DMS53 treated with DMSO at 0.1 percent for 48 hours (cell line): ENCODE measurements around the gene KLHL22.
"Not testable (repeated sequence)": the region's sequence is repeated elsewhere in the genome, so short reads cannot be mapped to it uniquely, and the experiment has no call there.

Experiments used
- DNase-seq: peaks from one replicate; lab custom pipeline; 2025; ENCODE audit not compliant: unreplicated experiment; lab: John Stamatoyannopoulos, UW

The KLHL22 gene

DNA sequence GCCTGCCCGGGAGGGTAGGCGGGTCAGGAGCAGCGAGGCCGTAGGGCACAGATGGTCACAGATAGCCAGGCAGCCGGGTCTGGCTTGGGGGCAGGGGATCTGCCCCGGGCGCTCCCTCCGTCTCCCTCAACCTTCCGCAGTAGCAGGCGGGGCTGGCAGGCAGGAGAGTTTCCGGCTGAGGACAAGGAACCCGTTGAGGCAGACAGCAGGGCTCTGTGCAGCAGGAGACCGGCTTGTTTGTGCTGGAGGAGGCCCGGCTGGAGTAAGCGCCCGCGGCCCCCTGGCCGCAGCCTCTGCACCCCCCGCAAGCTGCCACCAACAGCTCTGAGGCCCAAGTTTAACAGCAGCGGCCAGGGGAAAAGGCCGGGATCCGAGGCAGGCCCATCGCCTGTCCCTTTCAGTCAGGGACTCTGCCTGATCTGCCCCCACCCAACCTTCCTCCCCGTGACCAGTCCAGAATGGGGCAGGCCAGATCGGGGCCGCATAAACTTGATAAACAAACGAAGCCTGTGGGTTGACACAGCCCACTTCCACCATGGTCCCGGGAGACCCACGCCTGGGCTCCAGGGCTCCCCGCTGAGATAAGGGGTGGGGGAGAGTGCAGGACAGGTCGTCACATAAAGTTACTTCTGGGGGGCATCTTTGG lies 71.6 kb downstream of the KLHL22 start:
- no peak for DNase-seq

DNA sequence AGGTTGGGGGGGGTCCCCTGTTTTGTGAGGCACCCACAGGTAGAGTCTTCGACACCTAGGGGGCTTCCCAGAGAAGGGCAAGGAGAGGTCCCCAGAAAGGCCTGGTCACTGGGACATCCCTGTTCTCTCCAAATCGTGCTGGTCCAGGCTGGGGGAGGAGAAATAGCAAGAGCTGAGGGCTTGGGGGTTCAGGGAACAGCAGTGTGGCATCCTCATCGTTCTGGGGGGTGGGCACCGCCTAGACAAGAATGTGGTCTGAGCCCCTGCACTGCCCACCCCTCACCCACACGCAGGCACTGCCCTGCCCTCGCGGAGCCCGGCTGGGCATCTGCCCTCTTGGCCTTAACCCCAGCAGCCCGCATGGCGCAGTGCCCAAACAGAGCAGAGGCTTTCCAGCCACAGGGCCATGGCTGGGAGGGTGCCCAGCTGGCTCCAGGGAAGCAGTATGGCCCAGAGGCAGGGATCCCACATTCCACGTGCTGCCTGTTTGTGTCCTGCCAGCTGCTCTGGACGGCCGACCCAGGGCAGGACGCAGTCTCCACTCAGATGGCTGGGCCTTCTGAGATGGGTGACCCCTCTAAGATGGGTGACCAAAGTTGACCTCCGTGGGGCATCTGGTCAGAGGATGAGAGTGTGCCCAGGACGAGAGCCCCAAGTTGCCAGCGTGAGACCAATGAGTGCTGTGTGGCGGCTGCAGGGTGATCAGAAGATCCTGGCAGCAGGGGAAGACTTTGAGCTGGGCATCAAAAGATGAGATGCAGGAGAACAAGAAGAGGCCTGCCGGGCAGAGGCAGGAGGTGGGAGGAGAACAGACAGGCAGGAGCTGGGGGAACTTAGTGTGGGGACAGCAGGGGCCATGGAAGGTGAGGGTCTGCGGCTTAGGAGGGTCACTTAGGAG lies 72.3 kb downstream of the KLHL22 start:
- no peak for DNase-seq

DNA sequence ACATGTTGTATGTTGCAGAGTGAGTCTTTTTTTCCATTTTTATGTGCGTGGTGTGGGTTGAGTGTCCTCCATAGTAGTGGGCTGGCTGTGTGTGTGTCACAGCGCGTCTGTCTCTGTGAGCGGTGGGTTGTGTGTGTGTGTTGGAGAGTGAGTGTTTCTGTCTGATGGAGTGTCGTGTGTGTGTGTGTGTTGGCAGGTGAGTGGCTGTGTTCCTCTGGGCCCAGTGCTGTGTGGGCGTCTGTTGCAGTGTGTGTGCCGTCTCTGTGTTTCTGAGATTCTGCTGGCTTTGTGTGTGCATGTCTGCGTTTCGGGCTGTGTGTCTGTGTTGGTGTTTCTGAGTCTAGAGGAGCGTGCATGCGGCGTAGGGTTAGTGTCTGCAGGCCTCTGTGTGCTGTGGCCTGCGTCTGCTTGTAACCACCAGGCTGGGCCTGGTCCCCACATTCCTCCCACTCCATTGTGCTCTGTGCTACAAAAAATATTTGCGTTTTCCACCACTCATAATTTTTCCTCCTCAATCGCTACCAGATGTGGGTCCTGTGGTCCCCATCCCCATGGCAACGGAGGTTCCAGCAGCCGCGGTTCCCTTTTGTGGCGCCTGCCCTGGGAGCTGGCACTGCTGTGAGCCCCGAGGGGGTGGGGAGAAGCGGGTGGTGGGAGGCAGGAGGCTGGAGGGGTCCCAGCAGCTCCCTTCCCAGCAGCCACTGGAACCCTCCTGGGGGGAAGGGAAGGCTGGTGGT lies 73.2 kb downstream of the KLHL22 start:
- no peak for DNase-seq

DNA sequence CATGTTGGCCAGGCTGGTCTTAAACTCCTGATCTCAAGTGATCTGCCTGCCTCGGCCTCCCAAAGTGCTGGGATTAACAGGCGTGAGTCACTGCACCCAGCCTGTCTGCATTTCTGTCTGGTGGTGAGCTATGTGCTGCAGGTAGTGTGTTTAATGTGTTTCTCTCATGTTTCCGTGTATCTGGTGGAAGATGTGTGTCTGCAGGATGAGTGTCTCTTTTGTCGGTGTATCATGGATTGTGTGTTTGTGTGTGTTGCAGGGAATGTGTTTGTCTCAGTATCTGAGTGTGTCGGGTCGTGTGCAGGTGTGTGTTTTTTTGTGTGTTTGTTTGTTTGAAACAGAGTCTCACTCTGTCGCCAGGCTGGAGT lies 74.1 kb downstream of the KLHL22 start:
- no peak for DNase-seq

DNA sequence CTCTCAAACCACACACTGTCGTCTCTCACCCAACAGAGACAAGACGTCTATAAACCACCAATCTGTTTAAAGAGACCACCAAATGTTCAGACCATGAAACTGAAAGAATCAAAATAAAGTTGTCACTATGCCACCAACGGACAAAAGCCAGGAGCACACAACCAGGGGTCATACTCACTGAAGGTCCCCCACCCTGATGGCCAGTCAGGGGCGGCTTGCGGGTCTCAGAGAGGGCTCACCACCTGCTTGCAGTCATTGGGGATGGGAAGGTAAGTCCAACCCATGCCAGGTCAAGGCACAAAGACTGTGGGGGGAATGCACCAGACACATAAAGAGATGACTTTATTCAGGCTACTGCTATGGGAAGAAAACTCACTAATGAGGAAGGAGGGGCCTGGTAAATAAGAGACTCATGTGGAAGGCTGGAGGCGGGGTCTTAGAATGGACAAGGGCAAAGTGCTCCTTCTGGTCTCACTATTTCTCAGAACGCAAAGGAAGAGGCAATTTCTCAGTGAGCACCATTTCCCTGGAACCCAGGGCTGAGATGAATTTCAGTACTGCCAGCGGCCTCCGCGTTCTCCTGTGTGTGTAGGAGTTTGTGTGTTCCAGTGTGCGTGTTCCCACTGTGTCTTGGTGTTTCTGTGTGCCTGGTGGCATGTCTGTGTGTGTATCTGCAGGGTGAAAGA lies 75.3 kb downstream of the KLHL22 start:
- DNase-seq = no peak

DNA sequence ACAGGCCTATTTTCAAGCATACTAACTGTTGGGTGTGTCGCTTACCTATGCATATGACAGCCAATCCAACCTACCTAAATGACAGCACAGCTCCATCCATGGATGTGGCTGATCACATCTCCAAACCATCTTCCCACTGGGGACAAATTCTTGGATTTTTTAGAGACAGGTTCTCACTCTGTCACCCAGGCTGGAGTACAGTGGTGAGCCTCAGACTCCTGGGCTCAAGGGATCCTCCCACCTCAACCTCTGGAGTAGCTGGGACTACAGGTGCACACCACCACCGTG lies 76.0 kb downstream of the KLHL22 start:
- DNase-seq = no peak

DNA sequence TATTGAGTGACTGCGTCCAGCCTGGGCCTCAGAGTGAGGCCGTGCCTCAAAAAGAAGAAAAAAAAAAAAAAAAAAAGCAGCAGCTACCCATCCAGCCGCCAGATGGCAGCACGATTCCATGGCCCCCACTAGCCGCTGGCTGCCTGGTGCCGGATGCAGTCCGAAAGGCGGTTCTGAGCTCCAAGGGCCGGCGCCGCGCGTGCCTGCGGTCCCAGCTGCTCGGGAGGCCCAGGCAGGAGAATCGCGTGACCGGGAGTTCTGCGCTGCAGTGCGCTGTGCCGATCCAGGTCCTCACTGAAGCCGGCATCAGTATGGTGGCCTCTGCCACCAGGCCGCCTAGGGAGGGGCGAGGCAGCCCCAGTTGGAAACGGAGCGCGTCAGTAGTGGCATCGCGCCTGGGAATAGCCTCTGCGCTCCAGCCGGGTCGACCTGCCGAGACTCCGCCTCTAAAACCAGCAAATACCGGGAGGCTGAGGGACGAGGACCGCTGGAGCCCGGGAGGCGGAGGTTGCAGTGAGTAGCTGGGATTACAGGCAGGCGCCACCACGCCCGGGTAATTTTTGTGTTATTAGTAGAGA lies 77.3 kb downstream of the KLHL22 start:
- DNase-seq = peak; percentile 10

DNA sequence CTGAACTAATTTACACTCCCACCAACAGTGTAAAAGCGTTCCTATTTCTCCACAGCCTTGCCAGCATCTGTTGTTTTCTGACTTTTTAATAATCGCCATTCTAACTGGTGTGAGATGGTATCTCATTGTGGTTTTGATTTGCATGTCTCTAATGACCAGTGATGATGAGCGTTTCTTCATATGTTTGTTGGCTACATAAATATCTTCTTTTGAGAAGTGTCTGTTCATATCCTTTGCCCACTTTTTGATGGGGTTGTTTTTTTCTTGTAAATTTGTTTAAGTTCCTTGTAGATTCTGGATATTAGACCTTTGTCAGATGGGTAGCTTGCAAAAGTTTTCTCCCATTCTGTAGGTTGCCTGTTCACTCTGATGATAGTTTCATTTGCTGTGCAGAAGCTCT lies 79.9 kb downstream of the KLHL22 start:
- DNase-seq = not testable (repeated sequence)

DNA sequence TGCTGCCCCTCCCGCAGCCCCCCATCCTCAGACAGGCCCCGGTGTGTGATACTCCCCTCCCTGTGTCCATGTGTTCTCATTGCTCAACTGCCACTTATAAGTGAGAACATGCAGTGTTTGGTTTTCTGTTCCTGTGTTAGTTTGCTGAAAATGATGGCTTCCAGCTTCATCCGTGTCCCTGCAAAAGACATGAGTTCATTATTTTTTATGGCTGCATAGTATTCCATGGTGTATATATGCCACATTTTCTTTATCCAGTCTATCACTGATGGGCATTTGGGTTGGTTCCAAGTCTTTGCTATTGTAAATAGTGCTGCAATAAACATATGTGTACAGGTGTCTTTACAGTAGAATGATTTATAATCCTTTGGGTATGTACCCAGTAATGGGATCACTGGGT lies 80.4 kb downstream of the KLHL22 start:
- not testable (repeated sequence) for DNase-seq

DNA sequence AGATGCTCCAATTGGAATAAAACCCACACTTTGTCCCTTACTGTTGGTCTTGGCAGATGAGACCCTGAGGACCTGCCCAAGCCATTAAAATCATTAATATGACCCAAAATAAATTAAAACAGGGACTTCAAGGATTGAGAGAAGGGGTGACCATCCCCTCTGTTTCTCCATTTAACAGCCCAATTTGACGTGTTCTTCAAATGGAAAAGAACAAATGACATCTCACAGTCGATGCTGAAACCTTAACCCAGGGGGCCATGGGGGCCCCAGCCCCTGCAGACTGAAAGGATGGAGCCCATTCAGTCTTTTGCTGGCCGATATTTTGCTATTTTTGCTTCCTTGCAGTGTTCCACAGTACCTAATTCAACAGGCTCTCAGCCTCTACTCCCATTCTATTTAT lies 81.1 kb downstream of the KLHL22 start:
- DNase-seq = no peak

DNA sequence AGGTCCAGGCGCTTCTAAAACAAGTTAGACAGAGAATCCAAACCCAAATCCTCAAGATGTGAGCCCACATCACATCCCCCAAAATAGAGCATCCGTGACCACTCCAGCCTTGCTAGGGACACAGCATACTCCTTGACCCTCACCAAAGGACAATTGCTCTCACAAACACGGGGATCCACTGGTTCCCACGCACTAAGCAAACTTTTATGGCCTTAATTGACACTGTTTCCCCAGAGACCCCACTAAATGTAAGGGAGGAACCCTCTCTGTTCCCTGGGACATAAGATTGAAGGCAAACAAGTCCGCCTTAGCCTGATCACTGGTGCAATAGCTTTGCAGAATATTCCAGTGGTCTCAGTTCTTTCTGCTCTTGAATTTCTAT lies 81.5 kb downstream of the KLHL22 start:
- DNase-seq = no peak

DNA sequence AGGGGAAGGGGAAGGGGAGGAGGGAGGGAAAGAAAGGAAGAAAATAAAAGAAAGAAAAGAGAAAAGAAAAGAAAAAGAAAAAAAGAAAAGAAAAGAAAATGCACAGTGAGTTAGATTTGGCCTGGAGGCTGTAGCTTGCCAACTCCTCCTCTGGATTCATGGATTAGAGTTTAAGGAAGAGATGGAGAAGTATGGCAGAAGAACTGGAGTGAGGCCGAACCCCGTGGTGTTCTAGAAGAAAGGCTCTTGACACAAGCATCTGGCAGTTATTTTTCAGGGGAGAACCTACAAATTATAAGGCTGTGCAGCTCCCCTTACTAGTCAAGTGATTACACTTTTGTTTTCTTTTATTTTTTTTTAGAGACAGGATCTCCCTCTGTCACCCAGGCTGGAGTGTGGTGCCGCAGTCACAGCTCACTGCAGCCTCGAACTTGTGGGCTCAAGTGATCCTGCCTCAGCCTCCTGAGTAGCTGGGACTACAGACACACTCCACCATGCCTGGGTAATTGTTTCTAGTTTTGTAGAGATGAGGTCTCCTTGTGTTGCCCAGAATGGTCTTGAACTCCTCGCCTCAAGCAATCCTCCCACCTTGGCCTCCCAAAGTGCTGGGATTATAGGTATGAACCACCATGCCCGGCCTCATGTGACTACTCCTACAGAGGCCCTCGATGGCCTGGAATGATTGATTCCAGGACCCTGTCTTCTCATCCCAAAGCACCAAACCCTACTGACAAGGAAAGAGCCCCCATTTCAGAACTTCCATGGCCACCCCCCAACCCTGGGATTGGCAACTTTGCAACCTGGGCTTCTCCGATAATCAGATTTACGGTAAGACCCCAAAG lies 82.2 kb downstream of the KLHL22 start:
- DNase-seq = no peak

DNA sequence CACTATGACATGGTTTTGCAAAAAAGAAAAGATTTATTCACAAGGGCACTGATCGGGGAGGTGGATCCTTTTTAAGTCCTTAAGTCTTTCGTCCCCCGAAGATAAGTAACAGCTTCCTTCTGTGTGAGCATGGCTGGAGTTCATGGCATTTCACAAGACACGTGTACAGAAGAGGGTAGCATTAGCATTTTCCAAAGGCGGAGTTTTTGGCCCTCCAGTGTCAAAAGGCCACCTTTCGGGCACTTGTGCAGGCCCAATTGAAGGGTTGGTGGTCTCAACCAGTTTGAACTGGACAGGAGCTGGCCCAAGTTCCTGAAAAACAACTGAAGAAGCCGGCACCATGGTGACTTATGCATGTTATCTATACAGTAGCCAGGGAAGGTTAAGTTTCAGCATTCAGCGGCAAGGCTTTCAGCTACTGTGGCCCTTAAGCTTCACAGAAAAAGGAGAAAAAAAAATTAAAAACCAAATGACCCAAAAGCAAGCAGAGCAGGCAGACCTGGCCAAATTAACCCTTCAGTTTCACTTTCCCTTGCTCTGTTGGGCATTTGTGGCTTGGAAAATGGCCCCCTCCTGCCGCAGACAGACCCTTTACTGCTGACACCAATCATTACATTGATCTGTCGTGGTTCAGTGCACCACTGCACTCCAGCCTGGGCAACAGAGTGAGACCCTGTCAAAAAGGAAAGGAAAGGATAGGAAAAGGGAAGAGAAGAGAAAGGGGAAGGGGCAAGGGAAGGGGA lies 83.0 kb downstream of the KLHL22 start:
- no peak for DNase-seq

DNA sequence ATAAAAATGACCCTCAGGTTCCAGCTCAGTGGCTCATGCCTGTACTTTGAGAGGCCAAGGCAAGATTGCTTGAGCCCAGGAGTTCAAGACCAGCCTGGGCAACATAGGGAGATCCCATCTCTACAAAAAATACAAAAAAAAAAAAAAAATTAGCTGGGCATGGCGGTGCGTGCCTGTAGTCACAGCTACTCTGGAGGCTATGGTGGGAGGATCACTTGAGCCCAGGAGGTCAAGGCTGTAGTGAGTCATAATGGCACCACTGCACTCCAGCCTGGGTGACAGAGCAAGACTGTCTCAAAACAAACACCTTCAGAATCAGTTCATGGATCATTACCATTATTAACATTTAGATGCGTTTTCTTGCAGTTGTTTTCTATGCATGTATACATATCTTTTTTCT lies 86.2 kb downstream of the KLHL22 start:
- not testable (repeated sequence) for DNase-seq

DNA sequence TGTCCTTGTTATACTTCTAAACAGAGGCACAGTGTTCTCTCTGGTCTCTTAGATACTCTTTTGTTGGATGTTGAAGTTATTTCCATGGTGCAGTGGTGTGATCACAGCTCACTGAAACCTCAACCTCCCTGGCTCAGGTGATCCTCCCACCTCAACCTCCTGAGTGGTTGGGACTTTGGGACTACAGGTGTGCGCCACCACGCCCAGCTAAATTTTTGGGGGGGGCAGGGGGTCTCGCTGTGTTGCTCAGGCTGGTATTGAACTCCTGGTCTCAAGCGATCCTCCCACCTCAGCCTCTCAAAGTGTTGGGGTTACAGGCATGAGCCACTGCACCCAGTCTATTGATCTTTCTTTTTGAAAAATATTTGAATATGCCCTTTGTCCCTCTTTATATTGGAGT lies 86.7 kb downstream of the KLHL22 start:
- no peak for DNase-seq

DNA sequence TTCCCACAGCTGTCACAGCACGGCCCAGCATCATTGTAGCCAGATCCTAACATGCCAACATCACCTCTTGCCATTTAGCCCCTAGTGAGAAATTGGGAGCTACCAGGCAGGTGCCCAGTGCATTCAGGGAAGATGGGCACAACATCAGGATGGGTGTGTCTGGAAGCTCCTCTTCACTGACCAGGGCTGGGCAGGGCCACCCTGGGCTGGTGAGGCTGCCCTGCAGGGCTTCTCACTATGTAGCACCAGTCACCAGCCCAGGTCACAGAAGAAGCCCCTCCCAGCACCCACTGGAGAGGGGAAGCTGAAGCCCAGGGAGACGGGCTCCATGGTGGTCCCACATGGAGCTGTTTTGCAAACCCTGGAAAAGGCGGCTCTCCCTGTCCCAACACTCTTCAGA lies 87.8 kb downstream of the KLHL22 start:
- DNase-seq = no peak

DNA sequence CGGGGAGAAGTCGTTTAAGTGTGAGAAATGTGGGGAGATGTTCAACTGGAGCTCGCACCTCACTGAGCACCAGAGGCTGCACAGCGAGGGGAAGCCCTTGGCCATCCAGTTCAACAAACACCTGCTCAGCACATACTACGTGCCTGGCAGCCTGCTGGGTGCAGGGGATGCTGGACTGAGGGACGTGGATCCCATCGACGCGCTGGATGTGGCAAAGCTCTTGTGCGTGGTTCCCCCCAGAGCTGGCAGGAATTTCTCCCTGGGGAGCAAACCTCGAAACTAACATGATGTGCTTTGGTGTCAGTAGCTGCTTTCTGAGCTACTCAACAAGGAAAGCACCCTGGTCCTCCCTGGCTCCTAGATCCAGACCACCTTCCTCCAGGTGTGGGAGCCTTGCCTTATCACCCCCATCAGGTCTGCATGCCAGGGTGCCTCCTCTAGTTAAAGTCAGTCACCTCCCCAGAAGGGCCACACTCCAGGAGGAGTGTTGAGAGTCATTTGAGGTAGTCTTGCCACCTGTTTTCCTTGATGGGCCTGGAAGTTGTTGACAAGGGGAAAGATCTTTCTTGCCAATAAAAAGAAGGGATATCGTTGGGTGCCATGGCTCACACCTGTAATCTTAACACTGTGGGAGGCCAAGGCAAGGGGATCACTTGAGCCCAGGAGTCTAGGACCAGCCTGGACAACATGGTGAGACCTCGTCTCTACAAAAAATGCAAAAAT lies 88.7 kb downstream of the KLHL22 start:
- DNase-seq = no peak

DNA sequence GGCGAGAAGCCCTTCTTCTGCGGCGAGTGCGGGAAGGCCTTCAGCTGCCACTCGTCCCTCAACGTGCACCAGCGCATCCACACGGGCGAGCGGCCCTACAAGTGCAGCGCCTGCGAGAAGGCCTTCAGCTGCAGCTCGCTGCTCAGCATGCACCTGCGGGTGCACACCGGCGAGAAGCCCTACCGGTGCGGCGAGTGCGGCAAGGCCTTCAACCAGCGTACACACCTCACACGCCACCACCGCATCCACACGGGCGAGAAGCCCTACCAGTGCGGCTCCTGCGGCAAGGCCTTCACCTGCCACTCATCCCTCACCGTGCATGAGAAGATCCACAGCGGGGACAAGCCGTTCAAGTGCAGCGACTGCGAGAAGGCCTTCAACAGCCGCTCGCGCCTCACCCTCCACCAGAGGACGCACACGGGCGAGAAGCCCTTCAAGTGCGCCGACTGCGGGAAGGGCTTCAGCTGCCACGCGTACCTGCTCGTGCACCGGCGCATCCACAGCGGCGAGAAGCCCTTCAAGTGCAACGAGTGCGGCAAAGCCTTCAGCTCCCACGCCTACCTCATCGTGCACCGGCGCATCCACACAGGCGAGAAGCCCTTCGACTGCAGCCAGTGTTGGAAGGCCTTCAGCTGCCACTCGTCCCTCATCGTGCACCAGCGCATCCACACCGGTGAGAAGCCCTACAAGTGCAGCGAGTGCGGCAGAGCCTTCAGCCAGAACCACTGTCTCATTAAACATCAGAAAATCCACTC lies 89.5 kb downstream of the KLHL22 start:
- DNase-seq = no peak
